HG03095 (cell line): ENCODE results near the gene LRRN4CL.
"Not testable (repeated sequence)": the region's sequence is repeated elsewhere in the genome, so short reads cannot be mapped to it uniquely, and the experiment has no call there.

Experiments used
- ATAC-seq: cut with Tn5 transposase; IDR thresholded peaks from one replicate; pipeline ENCODE4 v1.9.1; 2021; ENCODE audit warnings: moderate library complexity; ENCODE audit not compliant: unreplicated experiment

LRRN4CL gene

DNA sequence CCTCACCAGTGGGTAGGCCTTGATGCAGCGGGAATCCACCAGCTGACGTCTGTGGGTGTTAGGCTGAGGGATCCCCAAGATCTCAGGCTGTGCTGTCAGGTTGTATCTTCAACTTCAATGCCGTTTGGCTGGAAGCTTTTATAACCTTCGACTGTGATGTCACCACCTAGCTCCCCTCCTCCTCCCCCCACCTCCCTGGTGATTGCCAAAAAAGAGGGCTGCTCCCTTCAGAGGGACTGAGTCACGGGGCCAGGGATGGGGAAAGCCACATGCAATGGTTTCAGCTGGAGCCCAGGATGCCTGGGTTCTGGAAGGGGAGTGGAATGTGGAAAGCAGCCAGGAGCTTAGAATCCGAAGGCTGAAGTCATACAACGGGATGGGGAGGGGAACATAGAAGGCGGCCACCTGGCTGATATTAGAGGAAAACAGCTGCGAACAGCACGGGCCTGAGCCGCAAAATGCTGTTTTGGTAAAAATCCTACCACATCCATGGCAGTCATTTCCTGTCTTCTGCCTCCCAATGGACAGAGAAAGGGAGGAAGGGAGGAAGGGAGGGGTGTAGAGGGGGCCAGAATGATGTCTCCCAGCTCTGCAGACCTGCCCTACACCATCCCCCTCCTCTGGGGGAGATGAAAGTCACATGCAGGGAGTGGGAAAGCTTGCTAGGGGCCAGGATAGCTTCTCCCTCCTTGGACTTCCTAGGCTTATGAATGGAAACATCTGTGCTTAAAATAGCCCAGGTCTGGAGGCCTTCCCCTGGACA, at the start of gene LRRN4CL:
TSS of gene LRRN4CL (minus strand) at position 110 of the 763 bp plus-strand sequence. CDS start 1,022 bp downstream, outside the sequence.
- ATAC-seq = no peak

DNA sequence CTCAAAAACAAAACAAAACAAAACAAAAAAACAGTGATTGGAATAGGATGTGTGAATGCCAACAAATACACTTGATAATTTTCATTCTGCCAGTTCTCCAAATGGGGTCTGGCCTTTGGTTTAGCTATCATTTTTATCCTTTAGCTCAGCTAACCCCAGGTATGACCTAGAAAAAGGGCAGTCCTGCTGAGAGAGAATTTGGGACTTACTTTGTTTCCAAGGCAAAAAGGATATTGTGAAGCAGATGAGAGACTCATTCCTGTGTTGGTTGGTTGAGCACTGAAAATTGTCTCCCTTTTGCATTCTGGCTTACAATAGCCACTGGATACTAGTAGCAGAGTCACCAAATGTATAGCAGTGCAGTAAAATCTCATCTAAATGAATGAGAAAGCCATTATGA, 47.9 kb upstream of the LRRN4CL start:
- ATAC-seq = no peak

DNA sequence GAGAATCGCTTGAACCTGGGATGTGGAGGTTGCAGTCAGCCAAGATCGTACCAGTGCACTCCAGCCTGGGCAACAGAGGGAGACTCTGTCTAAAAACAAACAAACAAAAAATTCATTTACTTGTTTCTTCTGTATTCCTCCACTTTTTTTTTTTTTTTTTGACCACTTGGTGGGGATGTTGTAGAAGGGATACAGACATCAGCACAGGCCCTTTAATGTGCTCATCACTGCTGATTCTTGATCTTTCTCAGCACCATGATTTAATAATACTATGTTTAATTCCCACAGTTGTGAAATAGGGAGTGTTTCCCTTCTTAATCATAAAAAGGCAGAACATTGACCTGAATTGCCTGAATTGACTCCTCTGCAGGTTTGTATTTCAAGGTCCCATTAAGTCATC, 43.5 kb upstream of the LRRN4CL start:
- ATAC-seq = no peak

DNA sequence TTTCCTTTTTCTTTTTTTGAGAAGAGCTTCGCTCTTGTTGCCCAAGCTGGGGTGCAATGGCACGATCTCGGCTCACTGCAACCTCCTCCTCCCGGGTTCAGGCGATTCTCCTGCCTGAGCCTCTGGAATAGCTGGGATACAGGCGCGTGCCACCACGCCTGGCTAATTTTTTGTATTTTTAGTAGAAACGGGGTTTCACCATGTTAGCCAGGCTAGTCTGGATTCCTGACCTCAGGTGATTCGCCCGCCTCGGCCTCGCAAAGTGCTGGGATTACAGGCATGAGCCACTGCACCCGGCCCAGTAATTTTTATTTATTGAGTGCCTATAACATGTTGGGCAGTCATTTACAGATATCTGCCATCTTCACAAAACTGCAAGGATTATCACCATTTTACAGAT, 40.7 kb upstream of the LRRN4CL start:
- ATAC-seq = not testable (repeated sequence)

GRCh38 chr11:62728171-62728988, 39.0 kb upstream of the LRRN4CL start, which contains the start of gene TTC9C:
Gene TTC9C, plus strand, starts transcription at chr11:62728486. Its CDS starts 363 bp downstream, at chr11:62728849.
- peak; percentile 20 for ATAC-seq

- ATAC-seq = peak; percentile 47
Measured at GRCh38 chr11:62727872-62728170, 38.5 kb upstream of the LRRN4CL start.

DNA sequence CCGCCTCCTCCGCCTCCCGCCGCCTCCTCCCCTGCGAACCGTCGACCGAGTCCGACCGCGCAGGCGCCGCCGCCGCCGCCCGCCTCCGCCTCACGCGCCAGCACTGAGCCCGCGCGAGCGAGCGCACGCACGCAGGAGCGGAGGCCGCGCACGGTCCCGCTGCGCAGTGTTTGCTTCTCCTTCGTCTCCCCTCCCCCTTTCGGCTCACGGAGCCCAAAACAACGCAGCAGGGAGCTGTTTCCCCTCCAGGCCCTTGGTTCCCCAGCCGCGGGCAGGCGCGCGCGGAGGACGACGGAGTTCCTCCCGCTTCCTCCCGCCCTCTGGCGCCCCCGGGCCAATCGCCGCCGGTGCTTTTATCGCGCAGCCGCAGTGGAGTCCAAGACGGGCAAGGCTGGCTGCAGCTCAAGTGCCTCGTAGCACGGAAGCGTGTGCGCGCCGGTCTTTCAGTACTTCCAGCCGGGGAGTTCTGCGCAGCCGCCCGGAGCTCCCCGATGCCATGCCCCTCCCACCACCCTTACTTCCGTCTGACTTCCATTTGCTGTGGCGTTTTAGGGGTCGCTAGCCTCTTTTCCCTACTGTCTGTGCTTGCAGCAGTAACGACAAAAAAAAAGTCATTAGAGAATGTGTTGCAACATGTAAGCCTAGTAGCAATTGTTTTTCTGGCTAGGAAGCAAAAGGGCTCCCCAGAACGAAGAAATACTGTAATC, 38.0 kb upstream of the LRRN4CL start, which contains the start of gene HNRNPUL2:
TSS of gene HNRNPUL2 (minus strand) at position 293 of the 707 bp plus-strand sequence. CDS start 301 bp downstream, outside the sequence.
- ATAC-seq = peak; percentile 62

GRCh38 chr11:62726915-62727164, 37.5 kb upstream of the LRRN4CL start:
- ATAC-seq = peak; percentile 3

GRCh38 chr11:62726156-62726914, 37.0 kb upstream of the LRRN4CL start:
- ATAC-seq = no peak

- ATAC-seq = no peak
Measured at GRCh38 chr11:62725646-62726045, 36.3 kb upstream of the LRRN4CL start.

DNA sequence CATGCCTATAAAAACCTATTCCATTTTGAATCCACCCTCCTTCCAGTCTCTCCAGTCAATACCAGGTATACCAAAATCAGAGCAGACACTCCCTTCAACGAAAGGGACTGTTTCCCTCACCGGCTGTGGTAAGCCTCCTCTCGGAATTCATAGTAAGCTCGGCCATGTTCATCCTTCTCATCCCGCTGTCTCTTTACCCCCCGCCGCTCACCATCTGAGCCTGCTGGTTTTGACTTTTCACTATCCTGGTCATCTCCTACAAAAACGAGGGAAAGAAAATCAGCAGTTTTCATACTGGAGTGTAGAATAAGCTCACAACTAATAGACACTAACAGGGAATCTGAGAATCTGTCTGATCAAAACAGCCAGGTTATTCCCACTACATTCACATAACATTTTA, 34.8 kb upstream of the LRRN4CL start:
- no peak for ATAC-seq

- no peak for ATAC-seq
Measured at GRCh38 chr11:62721994-62722393, 32.7 kb upstream of the LRRN4CL start.

DNA sequence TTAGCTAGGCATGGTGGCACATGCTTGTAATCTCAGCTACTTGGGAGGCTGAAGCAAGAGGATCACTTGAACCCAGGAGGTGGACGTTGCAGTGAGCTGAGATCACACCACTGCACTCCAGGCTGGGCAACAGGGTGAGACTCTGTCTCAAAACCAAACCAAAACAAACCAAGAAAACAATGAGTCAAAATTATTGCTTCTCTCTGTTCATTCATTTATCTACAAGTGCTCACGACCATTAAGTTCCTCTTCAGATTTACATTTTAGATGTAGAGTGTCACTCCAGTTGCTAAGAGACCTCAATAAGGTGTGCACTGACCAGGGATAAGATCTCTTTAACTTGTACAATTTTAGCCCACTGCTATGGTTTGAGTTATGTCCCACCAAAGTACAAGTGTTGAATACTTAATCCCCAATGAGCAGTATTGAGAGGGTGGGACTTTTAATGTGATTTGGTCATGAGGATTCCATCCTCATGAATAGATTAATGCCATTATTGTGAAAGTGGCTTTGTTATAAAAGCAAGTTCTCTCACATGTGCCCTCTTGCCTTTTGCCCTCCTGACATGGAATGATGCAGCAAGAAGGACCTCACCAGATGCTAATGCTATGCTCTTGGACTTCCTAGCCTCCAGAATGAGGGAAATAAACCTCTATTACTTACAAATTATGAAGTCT, 30.1 kb upstream of the LRRN4CL start:
- no peak for ATAC-seq

- ATAC-seq = no peak
Measured at GRCh38 chr11:62716816-62717215, 27.5 kb upstream of the LRRN4CL start.

- no peak for ATAC-seq
Measured at GRCh38 chr11:62716206-62716605, 26.9 kb upstream of the LRRN4CL start.

DNA sequence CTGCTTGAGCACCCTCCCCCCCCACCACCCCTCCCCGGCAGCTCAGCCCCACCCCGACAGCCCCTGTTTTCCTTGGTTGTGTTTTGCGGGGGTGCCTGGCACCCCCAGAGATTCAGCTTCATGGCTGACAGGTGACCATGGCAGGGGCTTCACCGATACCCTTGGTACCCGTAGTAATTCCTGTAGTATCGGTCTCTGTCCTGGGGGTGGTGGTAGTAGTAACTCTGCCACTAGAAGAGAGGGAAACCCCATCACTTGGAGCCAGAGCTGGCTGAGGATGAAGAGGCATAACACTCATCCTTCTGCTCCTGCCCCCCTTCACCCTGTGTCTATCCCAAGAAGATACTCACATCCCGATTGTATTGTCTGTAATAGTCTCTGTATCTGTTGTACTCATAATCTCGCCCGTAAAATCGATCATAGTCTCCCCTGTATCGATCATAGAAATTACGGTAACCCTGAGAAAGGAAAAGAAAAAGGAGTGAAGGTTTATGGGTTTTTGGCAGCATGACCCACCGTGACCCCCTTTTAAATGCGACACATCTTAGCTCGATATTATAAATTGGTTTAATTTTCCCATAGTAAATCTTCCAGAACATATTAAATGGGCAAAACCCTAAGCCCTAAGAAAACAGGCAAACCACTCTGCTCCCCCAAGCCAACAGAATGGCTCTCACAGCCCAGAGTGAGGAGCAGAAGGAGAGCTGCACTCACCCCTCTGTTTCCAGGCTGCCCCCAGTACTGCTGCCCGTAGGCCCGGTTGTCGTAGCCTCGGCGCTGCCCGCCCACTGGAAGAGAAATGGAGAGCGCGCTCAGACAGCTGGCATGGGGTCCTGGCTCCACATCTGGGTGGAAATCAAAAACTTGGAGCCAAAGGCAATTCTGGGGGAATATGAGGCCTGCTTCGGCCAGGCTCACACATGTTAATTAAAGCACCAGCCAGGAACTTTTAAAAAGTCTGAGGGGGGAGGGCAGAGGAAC, 26.1 kb upstream of the LRRN4CL start:
- no peak for ATAC-seq

DNA sequence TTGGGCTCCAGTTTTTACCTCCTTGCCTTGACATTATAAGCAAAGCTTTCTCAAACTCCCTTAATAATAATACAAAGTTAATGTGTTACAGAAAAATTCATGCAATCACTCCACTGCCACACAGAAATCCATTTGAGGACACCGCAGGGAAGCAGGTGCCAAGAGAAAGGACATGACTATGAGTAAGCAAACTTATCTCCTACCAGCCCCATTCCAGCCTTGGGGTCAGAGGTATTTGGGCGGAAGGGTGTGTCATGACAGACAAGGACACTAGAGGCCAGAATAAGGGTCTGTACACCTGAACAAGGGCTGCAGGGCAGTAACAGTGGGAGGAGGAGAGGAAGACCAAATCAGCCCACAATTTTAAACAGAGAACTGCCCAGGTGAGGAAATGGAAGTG, 24.0 kb upstream of the LRRN4CL start:
- no peak for ATAC-seq

DNA sequence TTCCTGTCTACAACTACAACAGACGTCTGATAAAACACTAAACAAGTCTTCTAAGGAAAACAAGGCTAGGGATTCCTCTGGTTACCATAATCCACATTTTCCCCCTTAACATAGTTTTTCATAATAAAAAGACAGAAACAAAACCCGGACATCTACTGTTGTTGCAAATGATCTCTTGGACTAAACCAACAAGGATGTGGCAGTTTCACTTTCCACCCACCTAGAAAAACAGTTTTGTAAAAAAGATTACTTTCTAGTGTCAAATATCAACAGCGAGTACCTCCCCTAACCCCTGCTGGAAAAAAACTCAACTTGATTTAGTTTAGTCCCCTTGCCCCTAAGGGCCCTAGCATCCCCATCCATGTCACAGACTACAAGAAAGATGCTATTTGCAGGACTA, 23.5 kb upstream of the LRRN4CL start:
- ATAC-seq = no peak

DNA sequence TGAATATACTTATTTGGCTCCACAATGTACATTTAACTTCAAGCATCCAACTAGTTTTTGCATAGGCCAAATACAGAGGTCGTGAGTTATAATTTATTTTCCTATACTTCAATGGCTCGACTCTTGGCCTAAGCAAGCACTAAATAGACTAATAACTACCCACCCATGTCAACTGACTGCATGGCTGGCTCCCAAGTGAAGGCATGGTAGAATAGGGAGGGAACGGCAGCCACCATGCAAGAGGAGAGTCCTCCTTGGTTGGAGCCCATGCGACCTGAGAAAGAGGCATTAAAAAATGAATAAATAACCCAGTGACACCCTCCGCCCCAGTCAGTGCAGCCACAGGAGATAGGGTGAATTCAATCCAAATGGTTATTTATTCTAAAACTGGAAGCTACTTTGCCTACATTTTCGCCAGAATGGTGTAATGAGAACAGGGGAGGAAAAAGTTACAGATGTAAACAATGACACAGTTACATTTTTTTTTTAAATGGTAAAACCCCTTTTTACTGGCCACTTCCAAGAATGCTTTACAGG, 23.0 kb upstream of the LRRN4CL start:
- no peak for ATAC-seq
